HepG2 (cell line): ENCODE data around the gene AHNAK. TPM values are rescaled to one million over a fixed set of nuclear protein-coding genes. Genes with fewer than 3 reads are reported as not detected.

Source experiments
- BRD4 ChIP-seq: sonication (generic); formaldehyde crosslinking; IDR thresholded peaks from 2 replicates; pipeline ENCODE4 v1.4.0; 2020; ENCODE audit warnings: missing genetic modification reagents
- E2F2 ChIP-seq: sonication (generic); formaldehyde crosslinking; IDR thresholded peaks from 2 replicates; pipeline ENCODE4 v1.4.0; 2020; ENCODE audit warnings: missing genetic modification reagents, borderline replicate concordance
- FOXA3 ChIP-seq: IDR thresholded peaks from 2 replicates; pipeline ENCODE4 v1.6.1; 2016; ENCODE audit warnings: missing genetic modification reagents, missing compliant biosample characterization
- FOXJ3 ChIP-seq: sonication (generic); formaldehyde crosslinking; IDR thresholded peaks from 2 replicates; pipeline ENCODE4 v1.4.0; 2020; ENCODE audit warnings: missing genetic modification reagents, mild to moderate bottlenecking, borderline replicate concordance
- GABPA ChIP-seq, 2 experiments: IDR thresholded peaks; 2 replicates each; pipeline ENCODE4 v1.6.1; 2011 to 2016; ENCODE audit warnings: low read depth in 2 of 2, low read length in 1 of 2, missing biosample characterization in 1 of 2, missing genetic modification characterization in 1 of 2
- HNF4G ChIP-seq, 2 experiments: sonication (generic) in 1 of 2; formaldehyde crosslinking in 1 of 2; IDR thresholded peaks; 2 replicates each; pipeline versions ENCODE4 v1.4.0 to v1.6.1; 2011 to 2020; ENCODE audit warnings: borderline replicate concordance in 2 of 2, low read depth in 2 of 2, mild to moderate bottlenecking in 2 of 2, low read length in 1 of 2, missing genetic modification reagents in 1 of 2, moderate library complexity in 1 of 2
- IKZF4 ChIP-seq: sonication (generic); formaldehyde crosslinking; IDR thresholded peaks from 2 replicates; pipeline ENCODE4 v1.5.1; 2020; ENCODE audit warnings: borderline replicate concordance, mild to moderate bottlenecking, low read depth, missing genetic modification reagents; ENCODE audit errors: not compliant biosample characterization
- KLF13 ChIP-seq: sonication (generic); formaldehyde crosslinking; IDR thresholded peaks from 2 replicates; pipeline ENCODE4 v1.4.0; 2020; ENCODE audit warnings: mild to moderate bottlenecking, missing genetic modification reagents
- MBD4 ChIP-seq: IDR thresholded peaks from 2 replicates; pipeline ENCODE4 v1.6.1; 2012; ENCODE audit warnings: low read length, inconsistent platforms, borderline replicate concordance
- NFYB ChIP-seq: sonication (generic); formaldehyde crosslinking; IDR thresholded peaks from 2 replicates; pipeline ENCODE4 v1.4.0; 2020; ENCODE audit warnings: missing genetic modification reagents
- PPARG ChIP-seq: conservative IDR thresholded peaks from 2 replicates; pipeline ENCODE4 v1.6.1; 2016; ENCODE audit warnings: missing biosample characterization, missing genetic modification reagents
- RNF219 ChIP-seq: sonication (generic); formaldehyde crosslinking; IDR thresholded peaks from 2 replicates; pipeline ENCODE4 v1.5.0; 2020; ENCODE audit warnings: mild to moderate bottlenecking, missing genetic modification reagents
- TCF12 ChIP-seq, 2 experiments: fragments of 450-650 bp in 1 of 2; sonication (generic) in 1 of 2; formaldehyde crosslinking in 1 of 2; IDR thresholded peaks; 2 replicates each; pipeline versions ENCODE4 v1.6.1 to v1.8.0; 2017 to 2022; ENCODE audit warnings: antibody characterized with exemption in 1 of 2, mild to moderate bottlenecking in 1 of 2, missing genetic modification reagents in 1 of 2, moderate library complexity in 1 of 2
- TEAD3 ChIP-seq: optimal IDR thresholded peaks from 2 replicates; pipeline ENCODE3; 2016; ENCODE audit warnings: borderline replicate concordance
- UBTF ChIP-seq: sonication (generic); formaldehyde crosslinking; IDR thresholded peaks from 2 replicates; pipeline ENCODE4 v1.4.0; 2020; ENCODE audit warnings: mild to moderate bottlenecking, missing genetic modification reagents
- ZFP82 ChIP-seq: sonication (generic); formaldehyde crosslinking; IDR thresholded peaks from 2 replicates; pipeline ENCODE4 v1.5.1; 2020; ENCODE audit warnings: mild to moderate bottlenecking, missing genetic modification reagents, borderline replicate concordance
- ZFY ChIP-seq: sonication (generic); formaldehyde crosslinking; IDR thresholded peaks from 2 replicates; pipeline ENCODE4 v1.4.0; 2020; ENCODE audit warnings: missing genetic modification reagents
- ZNF292 ChIP-seq: sonication (generic); formaldehyde crosslinking; IDR thresholded peaks from 2 replicates; pipeline ENCODE4 v1.8.1; 2022; ENCODE audit warnings: mild to moderate bottlenecking, low read depth, missing genetic modification reagents, borderline replicate concordance
- ZNF362 ChIP-seq: sonication (generic); formaldehyde crosslinking; IDR thresholded peaks from 2 replicates; pipeline ENCODE4 v1.4.0; 2020; ENCODE audit warnings: missing genetic modification reagents, mild to moderate bottlenecking, borderline replicate concordance
- ZNF556 ChIP-seq: sonication (generic); formaldehyde crosslinking; IDR thresholded peaks from 2 replicates; pipeline ENCODE4 v1.4.0; 2020; ENCODE audit warnings: mild to moderate bottlenecking, missing genetic modification reagents, borderline replicate concordance
- ZNF761 ChIP-seq: sonication (generic); formaldehyde crosslinking; conservative IDR thresholded peaks from 2 replicates; pipeline ENCODE4 v1.4.0; 2020; ENCODE audit warnings: mild to moderate bottlenecking, missing genetic modification reagents
- polyA plus RNA-seq, 8 experiments: library from polyadenylated mRNA; depleted of rRNA in 3 of 8; stranded (reverse) in 7 of 8; unstranded in 1 of 8; fragments of >200 nt; fragmentation: Illumina TruSeq in 4 of 8; extraction: Trizol in 4 of 8; gene quantifications; 2 replicates each; pipeline versions ENCODE4 v1.2.1 to v1.2.3, GENCODE V29; 2011 to 2016; ENCODE audit warnings: low read depth in 4 of 8, missing spikeins in 1 of 8, mixed read lengths in 1 of 8; ENCODE audit not compliant: insufficient read depth in 1 of 8
- total RNA-seq, 5 experiments: library from RNA; depleted of rRNA; stranded (reverse); fragments of >200 nt; fragmentation: Illumina TruSeq; extraction: Trizol; gene quantifications; 2 replicates each; pipeline ENCODE4 v1.2.3, GENCODE V29; 2016; ENCODE audit warnings: low read depth in 1 of 5

The AHNAK gene
- total and polyA plus RNA-seq, 2 of the 13 experiments (the other 11 are each of a cell fraction or from before 2014, with no cell fraction given) = 23.4 to 25.0 TPM

- TF ChIP-seq UBTF (CRISPR knock-in tag) = 0 out of 2 replicates have a peak, but pooled peaks have one; percentile 22
- TF ChIP-seq ZFP82 (CRISPR knock-in tag) = no peak
- no peak for TF ChIP-seq MBD4
- TF ChIP-seq FOXJ3 (CRISPR knock-in tag) = no peak
- TF ChIP-seq IKZF4 (CRISPR knock-in tag) = peak; percentile 19
- no peak for TF ChIP-seq RNF219 (CRISPR knock-in tag)
- TF ChIP-seq ZNF761 (CRISPR knock-in tag) = no peak
- no peak for TF ChIP-seq NFYB
- TF ChIP-seq E2F2 (CRISPR knock-in tag) = no peak
- no peak for TF ChIP-seq ZNF556 (CRISPR knock-in tag)
- TF ChIP-seq PPARG (CRISPR knock-in tag) = no peak
- no peak for TF ChIP-seq ZNF292 (CRISPR knock-in tag)
- no peak for TF ChIP-seq ZNF362 (CRISPR knock-in tag)
- peak; percentile 41 for TF ChIP-seq TEAD3
- TF ChIP-seq TCF12 (IDR thresholded peaks at IDR 0.05) = no peak
- TF ChIP-seq TCF12 (CRISPR knock-in tag; IDR thresholded peaks at IDR 0.05) = no peak
- TF ChIP-seq GABPA (IDR thresholded peaks at IDR 0.05; ENCODE audit: low read depth, low read length) = no peak
- TF ChIP-seq GABPA (CRISPR knock-in tag; IDR thresholded peaks at IDR 0.05; ENCODE audit: low read depth) = no peak
- no peak for TF ChIP-seq KLF13 (CRISPR knock-in tag)
- peak; percentile 27; the same call in 1 of the 2 replicates for TF ChIP-seq FOXA3 (CRISPR knock-in tag)
- no peak for TF ChIP-seq HNF4G (IDR thresholded peaks at IDR 0.05; ENCODE audit: borderline replicate concordance, low read depth, low read length)
- TF ChIP-seq HNF4G (CRISPR knock-in tag; IDR thresholded peaks at IDR 0.05; ENCODE audit: borderline replicate concordance, low read depth) = no peak
- TF ChIP-seq BRD4 (CRISPR knock-in tag) = no peak
- TF ChIP-seq ZFY (CRISPR knock-in tag) = 0 out of 2 replicates have a peak, but pooled peaks have one; percentile 28
These were observed 6.7 kb upstream of the AHNAK start (continued) for GRCh38 chr11:62553080-62553838.
